EL (cell line): ENCODE results near the gene CLK2.
"Not testable (repeated sequence)": the region's sequence is repeated elsewhere in the genome, so short reads cannot be mapped to it uniquely, and the experiment has no call there.

Source experiments
- DNase-seq: peaks from one replicate; pipeline ENCODE4 v3.0.0-alpha.2; 2016

Gene CLK2

DNA sequence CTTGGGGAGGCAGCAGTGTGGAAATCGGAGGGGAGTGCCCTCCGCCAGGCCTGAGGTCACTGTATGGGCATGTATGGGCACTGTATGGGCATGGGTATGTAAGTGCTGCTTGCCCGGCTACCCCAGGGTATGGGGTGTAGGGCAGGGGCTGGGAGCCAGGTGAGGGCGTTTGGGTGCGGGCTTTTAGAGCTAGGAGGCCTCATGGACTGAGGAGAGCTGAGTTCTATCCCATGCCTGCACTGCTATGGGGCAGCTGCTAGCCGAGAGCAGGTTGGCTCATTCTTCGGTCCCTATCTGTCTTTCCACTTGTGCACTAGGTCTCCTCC lies 22.6 kb upstream of the CLK2 start:
- DNase-seq = no peak

DNA sequence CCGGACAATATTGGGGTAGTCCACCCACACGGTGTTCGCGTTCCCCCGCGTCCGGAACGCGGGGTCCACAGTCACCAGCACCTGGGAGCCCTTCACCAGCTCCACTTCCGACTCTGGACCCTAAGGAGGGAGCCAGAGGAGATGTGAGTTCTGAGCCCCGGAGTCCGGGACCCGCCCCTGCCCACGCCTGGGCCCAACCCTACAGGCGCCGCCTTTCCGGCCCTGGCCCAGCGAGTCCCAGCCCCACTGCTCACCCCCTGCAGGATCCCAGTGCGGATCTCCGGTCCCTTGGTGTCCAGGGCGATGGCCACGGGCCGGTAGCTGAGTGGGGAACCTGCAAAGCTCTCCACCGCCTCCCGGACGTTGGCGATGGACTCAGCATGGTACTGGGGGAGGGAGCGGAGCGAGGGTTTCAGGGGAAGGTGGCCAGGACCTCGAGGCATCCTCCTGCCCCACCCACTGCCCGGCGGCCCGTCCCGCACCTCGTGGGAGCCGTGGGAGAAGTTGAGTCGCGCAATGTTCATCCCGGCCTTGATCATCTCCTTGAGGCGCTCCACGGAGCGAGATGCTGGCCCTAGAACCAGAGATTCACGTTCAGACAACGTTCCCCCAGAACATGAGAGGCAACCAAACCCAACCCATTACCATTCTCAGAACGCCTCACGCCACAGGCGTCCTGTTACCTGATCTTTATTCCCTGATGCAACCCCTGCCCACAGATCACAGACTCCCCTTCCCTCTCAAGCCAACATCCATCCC lies 22.1 kb upstream of the CLK2 start:
- DNase-seq = no peak

DNA sequence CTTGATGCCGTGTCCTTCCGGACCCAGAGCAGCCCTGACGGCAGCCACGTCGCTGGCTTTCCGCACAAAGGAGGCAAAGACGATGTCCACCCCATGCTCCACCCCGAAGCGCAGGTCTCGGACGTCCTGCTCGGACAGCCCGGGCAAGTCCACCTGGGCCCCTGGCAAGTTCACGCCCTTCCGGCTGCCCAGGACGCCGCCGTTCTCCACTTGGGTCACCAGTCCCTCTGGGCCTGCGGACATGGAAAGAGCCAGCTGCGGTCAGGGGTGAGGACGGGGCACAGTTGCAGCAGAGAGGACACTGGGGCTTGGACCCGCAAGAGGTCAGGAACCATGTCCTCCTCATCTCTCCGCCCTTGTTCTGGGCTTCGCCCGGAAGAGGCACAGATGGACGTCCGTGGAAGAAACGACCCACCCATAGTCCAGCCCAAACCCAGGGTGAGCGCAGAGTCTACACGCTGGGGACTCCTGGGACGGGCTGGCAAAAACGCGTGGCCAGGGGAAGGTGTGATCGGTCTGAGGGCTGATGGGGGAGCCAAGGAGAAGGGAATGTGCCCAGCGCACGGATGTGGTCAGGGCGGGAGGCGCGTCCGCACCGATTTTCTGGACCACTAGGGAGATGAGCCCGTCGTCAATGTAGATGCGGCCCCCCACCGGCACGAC lies 21.3 kb upstream of the CLK2 start:
- no peak for DNase-seq

DNA sequence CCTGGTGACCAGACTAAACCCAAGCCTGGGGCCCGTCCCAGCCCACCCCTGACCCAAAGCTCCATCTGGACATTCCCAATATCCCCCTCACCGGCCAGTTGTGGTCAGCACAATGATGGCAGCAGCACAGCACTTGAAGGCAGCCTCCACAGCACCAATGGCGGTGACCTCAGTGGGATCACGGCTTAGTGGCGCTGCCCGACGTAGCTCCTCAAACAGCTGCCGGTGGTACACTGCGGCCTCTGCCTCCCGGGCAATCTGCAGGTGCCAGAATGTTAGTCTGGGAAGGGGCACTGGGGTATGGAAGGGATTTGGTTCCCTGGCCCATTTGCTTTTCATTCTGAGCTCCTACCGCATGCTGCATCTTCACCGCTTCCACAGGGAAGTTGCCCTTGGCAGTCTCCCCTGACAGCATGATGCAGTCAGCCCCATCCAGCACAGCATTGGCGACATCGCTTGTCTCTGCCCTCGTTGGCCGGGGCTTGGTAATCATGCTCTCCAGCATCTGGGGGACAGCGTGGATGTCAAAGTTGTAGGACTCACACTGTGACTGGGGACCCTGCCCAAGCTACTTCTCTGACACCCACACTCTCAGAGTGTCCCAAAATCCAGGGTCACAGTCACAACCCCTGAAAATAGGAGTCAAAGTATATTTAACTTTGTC lies 19.9 kb upstream of the CLK2 start:
- no peak for DNase-seq

DNA sequence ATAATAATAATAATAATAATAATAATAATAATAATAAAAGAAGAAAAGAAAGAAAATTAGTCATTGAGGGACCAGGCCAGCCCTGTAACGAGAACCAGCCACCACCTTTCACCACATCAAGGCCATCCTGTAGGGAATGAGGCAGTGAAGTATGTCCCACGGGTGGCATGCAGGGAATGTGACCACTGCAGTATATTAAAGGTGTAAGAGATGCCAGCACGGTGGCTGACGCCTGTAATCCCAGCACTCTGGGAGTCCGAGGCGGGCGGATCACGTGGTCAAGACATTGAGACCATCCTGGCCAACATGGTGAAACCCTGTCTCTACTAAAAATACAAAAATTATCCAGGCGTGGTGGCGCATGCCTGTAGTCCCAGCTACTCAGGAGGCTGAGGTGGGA lies 17.7 kb upstream of the CLK2 start:
- DNase-seq = not testable (repeated sequence)

DNA sequence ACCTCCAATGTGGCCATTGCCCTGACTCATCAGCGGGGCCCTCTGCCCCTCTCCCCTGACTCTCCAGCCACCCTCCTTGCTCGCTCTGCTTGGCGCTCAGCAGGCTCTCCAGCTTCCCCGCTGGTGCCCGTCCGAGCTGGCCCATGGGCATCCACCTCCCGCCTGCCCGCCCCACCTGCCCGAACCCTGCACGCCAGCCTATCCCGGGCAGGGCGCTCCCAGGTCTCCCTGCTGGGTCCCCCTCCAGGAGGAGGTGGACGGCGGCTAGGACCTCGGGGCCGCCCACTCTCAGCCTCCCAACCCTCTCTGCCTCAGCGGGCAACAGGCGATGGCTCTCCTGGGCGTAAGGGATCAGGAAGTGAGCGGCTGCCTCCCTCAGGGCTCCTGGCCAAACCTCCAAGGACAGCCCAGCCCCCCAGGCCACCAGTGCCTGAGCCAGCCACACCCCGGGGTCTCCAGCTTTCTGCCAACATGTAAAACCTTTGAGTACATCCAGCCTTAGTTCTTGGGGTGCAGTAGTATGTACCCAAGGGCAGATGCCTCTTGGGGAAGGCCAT lies 14.8 kb upstream of the CLK2 start:
- DNase-seq = no peak

DNA sequence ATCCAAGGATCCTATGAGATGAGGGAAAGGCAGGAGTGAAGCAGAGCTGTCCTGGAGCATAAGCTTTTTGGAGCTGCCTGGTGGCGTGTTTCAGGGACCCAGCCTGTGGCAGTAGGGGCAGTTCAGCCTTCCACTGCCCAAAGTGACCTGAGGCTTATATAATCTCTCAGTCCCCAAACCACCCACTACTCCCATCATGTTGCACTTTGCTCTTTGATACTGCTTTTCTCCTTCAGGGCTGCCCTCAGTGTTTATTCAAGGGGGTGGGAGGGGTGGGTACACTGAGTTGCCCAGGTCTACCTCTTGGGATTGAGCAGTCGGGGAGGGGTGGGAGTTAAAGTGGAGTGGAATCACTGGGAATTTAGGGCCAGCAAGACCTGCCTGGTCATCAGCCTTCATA lies 13.2 kb upstream of the CLK2 start:
- no peak for DNase-seq

DNA sequence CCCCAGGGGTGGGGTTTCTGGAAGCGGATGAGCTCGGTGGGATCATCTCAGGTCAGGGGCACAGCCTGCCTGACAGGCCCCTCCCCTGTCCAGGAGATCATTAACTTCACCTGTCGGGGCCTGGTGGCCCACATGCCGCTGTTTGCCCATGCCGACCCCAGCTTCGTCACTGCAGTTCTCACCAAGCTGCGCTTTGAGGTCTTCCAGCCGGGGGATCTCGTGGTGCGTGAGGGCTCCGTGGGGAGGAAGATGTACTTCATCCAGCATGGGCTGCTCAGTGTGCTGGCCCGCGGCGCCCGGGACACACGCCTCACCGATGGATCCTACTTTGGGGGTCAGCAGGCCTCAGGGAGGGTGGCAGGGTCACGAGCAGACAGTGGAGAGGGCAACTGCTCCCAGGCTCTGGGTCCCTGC lies 12.3 kb upstream of the CLK2 start:
- no peak for DNase-seq

DNA sequence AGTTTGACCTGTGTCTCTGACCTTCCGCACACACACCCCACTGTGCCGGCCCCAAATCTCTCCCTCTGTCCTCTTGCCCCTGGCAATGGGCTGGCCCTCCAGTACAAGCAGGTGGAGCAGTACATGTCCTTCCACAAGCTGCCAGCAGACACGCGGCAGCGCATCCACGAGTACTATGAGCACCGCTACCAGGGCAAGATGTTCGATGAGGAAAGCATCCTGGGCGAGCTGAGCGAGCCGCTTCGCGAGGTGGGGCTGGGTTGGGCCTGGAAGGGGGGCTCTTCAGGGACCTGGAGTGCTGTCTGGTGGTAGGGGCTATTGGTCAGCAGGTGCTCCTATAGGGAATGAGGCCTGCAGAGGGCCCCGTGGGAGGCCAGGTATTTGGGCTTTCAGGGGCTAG lies 11.8 kb upstream of the CLK2 start:
- no peak for DNase-seq

DNA sequence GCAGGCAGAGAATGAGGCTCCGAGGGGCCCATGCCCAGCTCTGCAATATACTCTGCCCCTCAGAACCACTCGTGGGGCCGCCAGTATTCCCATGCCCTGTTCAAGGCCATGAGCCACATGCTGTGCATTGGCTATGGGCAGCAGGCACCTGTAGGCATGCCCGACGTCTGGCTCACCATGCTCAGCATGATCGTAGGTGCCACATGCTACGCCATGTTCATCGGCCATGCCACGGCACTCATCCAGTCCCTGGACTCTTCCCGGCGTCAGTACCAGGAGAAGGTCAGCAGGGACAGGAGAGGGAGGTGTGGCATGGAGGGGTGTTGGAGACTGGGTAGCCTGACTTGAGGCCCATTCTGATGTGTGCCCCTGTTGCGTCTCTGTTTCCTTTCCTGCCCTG lies 11.2 kb upstream of the CLK2 start:
- no peak for DNase-seq

DNA sequence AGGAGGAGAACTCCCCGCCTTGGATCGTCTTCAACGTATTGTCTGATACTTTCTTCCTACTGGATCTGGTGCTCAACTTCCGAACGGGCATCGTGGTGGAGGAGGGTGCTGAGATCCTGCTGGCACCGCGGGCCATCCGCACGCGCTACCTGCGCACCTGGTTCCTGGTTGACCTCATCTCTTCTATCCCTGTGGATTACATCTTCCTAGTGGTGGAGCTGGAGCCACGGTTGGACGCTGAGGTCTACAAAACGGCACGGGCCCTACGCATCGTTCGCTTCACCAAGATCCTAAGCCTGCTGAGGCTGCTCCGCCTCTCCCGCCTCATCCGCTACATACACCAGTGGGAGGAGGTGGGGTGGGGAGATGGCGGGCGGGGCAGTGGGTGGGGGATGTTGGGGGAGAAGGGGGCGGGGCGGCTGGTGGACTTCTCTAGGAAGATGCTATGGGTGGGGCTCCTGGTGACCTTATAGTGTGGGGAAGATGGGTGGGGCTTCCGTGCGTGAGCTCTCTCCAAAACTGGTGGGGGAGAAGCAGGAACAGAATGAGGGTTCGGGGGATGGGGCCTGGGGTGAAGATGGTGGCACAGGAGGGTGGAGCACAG lies 9.3 kb upstream of the CLK2 start:
- DNase-seq = no peak

DNA sequence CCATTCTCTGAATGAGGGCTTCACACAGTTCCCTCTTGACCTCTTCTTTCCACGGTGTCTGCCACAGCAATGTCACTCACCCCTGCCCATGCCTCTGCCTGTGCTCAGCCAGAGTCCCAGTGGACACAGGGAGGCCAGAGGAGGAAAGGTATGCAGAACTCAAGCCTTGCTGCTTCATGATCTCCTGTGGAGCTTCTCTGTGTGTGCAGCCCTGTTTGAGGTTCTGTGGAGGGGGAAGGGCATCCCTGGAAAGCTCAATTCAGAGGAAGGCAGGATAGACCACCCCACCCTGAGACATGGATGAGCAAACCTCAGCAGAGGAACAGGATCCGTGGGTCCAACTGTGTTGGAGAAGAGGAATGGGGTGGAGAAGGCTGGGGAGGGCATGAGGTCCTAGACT lies 6.0 kb upstream of the CLK2 start:
- DNase-seq = no peak

DNA sequence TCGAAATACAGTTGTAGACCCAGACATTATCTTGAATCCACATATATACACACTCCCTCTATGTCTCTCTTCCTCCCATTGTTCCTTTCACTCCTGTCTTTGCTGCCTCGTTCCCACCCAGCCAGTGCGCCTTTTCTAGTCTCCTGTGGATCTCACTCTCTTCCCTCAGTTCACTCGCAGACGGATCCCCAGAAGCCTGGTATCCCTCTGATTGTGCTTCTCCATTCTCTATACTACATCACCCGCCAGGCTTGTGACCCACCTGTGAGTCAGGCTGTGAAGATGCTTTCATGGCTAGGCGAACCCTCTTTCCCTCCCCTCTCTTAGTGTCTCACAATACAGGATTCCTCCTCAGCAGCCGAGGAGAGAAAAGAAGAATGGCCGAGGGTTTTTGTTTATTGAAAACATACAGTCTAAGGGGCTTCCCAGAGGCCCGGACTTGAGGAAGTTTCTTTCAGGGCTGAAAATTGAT lies 5.4 kb upstream of the CLK2 start:
- no peak for DNase-seq

DNA sequence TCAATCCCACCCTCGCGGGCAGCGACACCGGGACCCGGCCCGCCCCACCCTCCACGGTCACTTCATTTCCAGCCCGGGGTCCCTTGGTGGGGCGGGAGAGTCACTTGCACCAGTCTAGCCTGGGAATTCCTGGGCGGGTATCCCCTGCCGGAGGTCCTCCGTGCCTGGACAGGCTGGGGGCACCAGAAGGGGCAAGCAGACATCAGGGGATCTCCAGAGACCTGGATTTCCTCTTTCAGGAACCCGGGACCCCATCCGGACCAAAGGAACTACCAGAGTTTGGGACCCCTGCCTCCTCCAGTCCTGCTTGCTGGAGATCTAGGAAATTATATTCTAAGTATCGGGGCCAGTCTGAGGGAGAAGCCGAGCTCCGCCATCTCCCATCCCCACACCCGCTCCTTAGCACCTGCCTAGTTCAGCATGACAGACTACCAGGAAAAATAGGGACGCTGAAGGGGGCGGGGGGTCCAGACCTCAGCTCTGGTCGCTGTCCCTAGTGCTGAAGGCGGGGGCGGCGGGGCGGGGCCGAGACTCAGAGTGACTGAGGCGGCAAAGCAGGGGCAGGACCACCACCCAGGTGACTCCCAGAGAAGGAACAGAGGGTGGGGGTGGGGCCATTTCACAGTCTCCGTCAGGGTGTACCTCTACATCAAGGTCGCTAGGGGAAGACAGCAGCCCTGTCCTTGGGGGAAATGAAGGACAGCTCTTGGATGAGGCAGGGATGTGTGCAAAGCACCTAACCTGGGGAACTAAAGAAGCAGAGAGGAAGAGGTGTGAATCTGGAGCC lies 4.8 kb upstream of the CLK2 start:
- DNase-seq = peak; percentile 30

DNA sequence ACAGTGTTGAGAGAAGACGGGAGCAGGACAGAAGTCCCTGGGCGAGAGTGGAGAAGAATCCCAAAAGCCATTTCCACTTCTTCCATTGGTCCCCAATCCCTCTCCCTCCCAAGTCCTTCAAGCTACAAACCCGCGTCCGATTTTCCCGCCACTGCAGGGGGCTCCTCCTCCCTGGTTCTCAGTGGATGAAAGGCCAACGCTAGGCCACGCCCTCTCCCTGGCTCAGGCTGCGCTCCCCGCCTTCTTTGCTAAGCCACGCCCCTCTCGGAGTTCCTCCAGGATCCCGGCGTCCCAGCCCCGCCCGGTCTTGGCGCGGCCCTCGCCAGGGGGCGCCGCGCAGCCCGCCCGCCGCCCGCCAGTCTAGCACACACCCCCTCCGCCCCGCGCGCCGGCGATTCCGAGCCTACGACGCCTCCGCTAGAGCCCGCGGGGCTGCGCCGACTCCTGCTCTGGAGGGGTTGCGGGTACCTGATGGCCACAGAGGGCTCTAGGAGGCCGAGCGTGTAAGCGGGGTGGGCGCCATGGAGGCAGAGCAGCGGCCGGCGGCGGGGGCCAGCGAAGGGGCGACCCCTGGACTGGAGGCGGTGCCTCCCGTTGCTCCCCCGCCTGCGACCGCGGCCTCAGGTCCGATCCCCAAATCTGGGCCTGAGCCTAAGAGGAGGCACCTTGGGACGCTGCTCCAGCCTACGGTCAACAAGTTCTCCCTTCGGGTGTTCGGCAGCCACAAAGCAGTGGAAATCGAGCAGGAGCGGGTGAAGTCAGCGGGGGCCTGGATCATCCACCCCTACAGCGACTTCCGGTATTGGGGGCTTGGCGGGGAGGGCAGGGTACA lies 4.0 kb upstream of the CLK2 start, which contains the start of gene HCN3:
HCN3 (plus strand) TSS at position 394 of the 832 bp plus-strand sequence; CDS start at position 522, 128 bp downstream.
- DNase-seq = peak; percentile 95

DNA sequence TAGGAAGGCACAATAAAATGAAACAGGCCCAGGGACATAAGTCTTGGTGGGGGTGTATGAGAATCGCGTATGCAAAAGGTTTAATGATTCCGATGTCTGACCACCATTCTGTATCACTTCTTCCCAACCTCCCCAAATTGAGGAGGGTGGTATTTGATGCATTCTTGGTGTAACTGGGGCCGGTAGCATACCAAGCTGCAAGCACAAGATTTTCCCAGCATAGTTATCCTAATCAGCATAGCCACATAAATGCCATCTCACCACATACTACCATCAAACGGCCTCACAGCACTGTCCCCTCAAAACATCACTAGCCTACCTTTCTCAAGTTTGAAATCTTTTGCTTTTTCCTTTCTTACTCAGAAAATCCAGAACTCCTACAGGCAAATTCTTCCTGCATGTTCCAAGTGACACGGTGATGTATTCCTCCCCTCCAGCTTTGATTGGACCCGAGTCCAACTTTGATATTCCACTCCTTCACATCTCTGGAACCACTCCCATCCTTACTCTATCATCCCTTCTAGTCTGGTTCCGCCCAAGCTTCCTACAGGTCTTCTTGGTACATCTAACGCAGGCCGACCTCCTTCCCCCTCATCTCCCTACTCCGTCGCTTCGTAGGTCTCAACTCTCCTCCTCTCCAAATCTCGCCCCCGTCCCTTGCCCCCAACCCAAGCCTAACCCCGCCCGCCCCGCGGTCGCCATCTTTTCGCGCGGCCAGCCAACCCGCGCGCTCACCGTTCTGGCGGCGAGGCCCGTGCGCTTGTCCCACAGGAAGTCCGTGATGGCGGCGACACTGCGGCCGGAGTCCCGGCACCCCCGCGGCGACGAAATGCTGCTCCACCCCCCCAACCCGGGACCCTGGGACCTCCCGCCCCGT lies 600 bp downstream of the CLK2 start:
- DNase-seq = peak; percentile 59

DNA sequence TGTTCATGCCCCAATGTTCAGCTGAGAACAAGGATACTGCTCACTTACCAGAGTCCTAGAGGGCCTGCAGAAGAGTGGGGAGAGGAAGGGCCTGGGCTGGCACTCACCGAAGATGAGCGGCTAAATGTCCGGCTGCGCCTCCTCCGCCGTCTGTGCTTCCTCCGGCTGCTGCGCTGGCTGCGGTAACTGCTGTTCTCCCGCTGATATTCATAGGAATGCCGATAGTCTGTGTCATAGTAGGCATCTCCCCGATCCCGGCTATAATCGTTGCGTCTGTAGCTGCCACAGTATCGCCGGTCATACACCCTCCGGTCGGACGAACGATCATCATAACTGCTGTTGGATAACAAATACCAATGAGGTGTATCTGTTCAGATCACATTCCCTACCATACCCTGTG lies 3.9 kb downstream of the CLK2 start:
- DNase-seq = no peak

DNA sequence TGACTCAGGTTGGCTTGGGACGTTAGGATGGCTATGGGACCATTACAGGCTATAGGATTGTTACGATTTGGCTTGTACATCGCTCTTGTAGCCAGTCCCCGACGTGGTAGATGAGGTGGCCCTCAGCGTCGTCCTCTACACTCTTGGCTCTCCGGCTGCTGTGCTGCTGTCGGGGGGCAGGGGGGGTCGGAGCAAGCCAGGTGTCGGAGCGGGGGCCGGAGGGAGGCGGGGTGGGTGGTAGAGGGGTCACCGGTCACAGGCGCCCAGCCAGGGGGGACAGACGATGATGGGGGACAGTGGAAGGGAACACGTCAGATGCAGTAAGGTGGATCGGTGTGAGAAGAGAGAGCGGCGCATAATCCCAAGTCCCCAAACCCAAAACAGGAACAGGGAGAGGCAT lies 4.7 kb downstream of the CLK2 start:
- DNase-seq = no peak

DNA sequence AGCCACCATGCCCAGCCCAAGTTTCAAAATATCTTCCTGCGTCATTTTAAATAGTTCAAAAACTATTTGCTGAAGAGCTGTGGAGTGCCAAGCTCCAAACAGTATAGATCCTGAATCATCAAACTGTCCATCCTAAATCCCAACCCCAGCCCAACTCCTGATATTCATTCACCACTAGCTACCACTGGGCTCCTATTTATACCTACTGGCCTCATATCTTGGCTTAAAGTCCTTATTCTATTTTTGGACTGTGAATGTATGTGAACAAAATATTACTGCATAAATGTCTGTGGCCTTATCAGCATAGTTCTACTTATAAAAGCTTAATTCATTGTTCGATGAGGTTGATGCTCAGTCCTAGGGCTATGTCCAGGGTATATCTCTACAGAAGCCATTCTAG lies 5.9 kb downstream of the CLK2 start:
- DNase-seq = no peak

DNA sequence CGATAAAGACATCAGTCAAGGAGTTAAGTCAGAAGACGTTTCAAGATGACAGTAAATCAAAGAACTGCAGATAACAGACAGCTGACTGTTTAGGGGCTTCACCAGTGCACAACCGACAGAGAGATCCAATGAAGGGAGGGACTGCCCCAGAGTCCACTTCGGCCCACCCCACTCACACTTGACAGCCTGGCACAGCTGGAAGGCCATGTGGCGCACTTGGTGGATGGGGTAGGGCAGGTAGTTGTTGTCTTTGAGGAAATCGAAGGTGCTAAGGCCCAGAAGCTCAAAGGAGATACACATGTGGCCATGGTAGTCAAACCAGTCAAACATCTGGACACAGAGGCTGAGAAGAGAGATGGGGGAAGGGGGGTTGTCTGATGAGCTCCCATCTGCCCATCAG lies 6.8 kb downstream of the CLK2 start:
- no peak for DNase-seq

DNA sequence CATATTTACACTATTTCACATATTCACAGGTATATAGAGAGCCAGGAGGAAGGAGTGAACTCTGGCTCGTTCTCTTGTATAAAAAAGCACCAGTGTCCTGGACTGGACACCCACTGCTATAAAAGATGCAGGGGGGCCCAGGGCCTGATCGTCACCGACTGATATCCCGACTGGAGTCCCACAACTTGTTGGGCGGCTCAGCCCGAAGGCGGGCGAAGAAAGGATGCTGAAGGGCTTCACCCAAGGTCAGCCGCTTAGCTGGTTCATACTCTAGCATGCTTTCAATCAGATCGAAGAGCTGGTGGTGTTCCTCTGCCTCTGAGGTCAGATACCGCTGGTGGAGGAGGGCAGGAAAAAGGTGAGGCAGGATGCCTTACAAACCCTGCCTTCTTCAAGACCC lies 10.2 kb downstream of the CLK2 start:
- no peak for DNase-seq
